ENCODE measurements around the gene SGF29.

DNA sequence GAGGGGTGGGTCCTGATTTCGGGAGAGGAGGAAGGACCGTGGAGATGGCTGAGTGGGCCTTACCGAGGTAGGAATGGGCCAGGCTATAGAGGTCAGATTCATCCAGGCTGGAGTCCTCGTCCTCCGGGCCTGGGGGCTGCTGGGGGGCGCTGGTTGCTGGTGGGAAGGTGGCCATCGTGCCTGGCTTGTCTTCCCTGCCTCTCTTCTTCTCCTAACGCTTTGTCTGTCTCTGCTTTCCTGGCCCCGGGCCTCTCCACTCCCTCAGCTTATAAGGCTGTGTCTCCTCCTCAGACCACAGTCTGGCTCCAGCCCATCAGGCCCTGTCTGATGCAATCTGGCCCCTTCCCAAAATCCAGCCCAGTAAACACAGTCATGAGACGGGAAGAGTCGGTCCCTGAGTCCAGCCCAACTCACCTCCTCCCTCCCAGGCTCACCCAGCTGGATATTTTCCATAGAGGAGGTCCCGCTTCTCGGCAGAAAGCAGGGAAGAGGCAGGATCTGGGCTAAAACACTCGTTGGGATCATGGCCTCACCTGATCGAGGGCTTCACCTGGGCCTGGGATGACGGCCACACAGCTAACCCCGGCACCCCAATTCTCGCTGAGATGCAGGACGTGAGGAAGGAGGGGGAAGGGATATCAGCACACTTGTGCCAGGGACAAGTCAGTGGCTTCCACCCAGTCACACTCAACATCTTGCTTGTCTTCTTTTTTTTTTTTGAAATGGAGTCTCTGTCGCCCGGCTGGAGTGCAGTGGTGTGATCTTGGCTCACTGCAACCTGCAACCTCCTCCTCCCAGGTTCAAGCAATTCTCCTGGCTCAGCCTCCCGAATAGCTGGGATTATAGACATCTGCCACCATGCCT is 14.8 kb upstream of the SGF29 start, which contains the start of gene NUPR1:
- TF ChIP-seq, protein P1, sequence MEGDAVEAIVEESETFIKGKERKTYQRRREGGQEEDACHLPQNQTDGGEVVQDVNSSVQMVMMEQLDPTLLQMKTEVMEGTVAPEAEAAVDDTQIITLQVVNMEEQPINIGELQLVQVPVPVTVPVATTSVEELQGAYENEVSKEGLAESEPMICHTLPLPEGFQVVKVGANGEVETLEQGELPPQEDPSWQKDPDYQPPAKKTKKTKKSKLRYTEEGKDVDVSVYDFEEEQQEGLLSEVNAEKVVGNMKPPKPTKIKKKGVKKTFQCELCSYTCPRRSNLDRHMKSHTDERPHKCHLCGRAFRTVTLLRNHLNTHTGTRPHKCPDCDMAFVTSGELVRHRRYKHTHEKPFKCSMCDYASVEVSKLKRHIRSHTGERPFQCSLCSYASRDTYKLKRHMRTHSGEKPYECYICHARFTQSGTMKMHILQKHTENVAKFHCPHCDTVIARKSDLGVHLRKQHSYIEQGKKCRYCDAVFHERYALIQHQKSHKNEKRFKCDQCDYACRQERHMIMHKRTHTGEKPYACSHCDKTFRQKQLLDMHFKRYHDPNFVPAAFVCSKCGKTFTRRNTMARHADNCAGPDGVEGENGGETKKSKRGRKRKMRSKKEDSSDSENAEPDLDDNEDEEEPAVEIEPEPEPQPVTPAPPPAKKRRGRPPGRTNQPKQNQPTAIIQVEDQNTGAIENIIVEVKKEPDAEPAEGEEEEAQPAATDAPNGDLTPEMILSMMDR (IDR thresholded peaks at IDR 0.05; ENCODE audit: insufficient read depth, low read length) = no peak
- TF ChIP-seq POLR2AphosphoS5 (IDR thresholded peaks at IDR 0.05; ENCODE audit: low read depth) (no peak), GABPA (IDR thresholded peaks at IDR 0.05; ENCODE audit: low read depth) (no peak)
- TF ChIP-seq, protein P2, sequence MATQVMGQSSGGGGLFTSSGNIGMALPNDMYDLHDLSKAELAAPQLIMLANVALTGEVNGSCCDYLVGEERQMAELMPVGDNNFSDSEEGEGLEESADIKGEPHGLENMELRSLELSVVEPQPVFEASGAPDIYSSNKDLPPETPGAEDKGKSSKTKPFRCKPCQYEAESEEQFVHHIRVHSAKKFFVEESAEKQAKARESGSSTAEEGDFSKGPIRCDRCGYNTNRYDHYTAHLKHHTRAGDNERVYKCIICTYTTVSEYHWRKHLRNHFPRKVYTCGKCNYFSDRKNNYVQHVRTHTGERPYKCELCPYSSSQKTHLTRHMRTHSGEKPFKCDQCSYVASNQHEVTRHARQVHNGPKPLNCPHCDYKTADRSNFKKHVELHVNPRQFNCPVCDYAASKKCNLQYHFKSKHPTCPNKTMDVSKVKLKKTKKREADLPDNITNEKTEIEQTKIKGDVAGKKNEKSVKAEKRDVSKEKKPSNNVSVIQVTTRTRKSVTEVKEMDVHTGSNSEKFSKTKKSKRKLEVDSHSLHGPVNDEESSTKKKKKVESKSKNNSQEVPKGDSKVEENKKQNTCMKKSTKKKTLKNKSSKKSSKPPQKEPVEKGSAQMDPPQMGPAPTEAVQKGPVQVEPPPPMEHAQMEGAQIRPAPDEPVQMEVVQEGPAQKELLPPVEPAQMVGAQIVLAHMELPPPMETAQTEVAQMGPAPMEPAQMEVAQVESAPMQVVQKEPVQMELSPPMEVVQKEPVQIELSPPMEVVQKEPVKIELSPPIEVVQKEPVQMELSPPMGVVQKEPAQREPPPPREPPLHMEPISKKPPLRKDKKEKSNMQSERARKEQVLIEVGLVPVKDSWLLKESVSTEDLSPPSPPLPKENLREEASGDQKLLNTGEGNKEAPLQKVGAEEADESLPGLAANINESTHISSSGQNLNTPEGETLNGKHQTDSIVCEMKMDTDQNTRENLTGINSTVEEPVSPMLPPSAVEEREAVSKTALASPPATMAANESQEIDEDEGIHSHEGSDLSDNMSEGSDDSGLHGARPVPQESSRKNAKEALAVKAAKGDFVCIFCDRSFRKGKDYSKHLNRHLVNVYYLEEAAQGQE (IDR thresholded peaks at IDR 0.05; ENCODE audit: insufficient replicate concordance, low read depth) = no peak

All from HL-60 (cell line).